Measurements from ENCODE around the gene TBL1Y. TPM values are rescaled to one million over a fixed set of nuclear protein-coding genes. Genes with fewer than 3 reads are reported as not detected.

The TBL1Y gene
- total and polyA plus RNA-seq, 2 of the 13 experiments (the other 11 are each of a cell fraction or from before 2014, with no cell fraction given) = 0.37 to 1.4 TPM

GRCh38 chrY:6931779-6932396, 21.4 kb downstream of the TBL1Y start (continued):
- no peak for TF ChIP-seq AKNA (CRISPR knock-in tag; IDR thresholded peaks at IDR 0.05; ENCODE audit: borderline replicate concordance)

- in situ Hi-C loops (cut with HindIII; ENCODE audit: extremely low pct_ligation_motif_present, low pct_unique_long_range_greater_than_20kb) (no loop called here), intact Hi-C loops (cut with micrococcal nuclease; ENCODE audit: unreplicated experiment) (no loop called here)
- Histone ChIP-seq H2AFZ (ENCODE audit: low read length) (no peak overlapping the region), H3K27me3 (ENCODE audit: control insufficient read depth in 1 of 2, insufficient read depth in 2 of 2, low read length in 2 of 2) (no peaks in the 10 kb centered on the region), H4K20me1 (ENCODE audit: insufficient read depth, low read length) (no peaks in the 10 kb centered on the region), H3K36me3 (replicated peaks in 1 of 2; ENCODE audit: control insufficient read depth in 1 of 2, insufficient read depth in 2 of 2, low read length in 2 of 2) (no peaks in the 10 kb centered on the region), H3K9ac (ENCODE audit: insufficient read depth, low read depth, low read length) (no peak overlapping the region), H3K79me2 (ENCODE audit: insufficient read depth, low read length) (no peaks in the 10 kb centered on the region), H3K4me2 (ENCODE audit: low read depth, low read length) (no peak overlapping the region), H3K4me1 (ENCODE audit: insufficient read depth, low read length) (no peaks in the 10 kb centered on the region), H3K4me3 (replicated peaks in 1 of 3; ENCODE audit: insufficient read depth in 1 of 3, low read depth in 2 of 3, low read length in 3 of 3) (no peak overlapping the region), H3K27ac (ENCODE audit: extremely low read length, insufficient read depth, low read length) (no peak overlapping the region), H3K9me3 (ENCODE audit: low read length) (no peaks in the 10 kb centered on the region)
- FAIRE-seq (no peak), ATAC-seq (no peak), DNase-seq (ENCODE audit: low spot score) (no peak)
- BruUV-seq (replicated peaks) = no TSS peak
- no CpG with 5 or more reads among the region's 2 CpGs for WGBS (ENCODE audit: low lambda C conversion rate)
- ChIA-PET POLR2A (no interaction called here), CTCF (ENCODE audit: low intra/inter-chr PET ratio, low total read pairs) (no interaction called here)
- no peak for TF ChIP-seq SNAPC2 (CRISPR knock-in tag; IDR thresholded peaks at IDR 0.05)
- TF ChIP-seq ZNF737 (CRISPR knock-in tag; IDR thresholded peaks at IDR 0.05; ENCODE audit: borderline replicate concordance) = no peak
- no peak for TF ChIP-seq ZNF180 (CRISPR knock-in tag; IDR thresholded peaks at IDR 0.05; ENCODE audit: borderline replicate concordance, low read depth)
- TF ChIP-seq CHCHD3 (CRISPR knock-in tag; IDR thresholded peaks at IDR 0.05) = no peak
- TF ChIP-seq MAX (IDR thresholded peaks at IDR 0.05) = no peak
- no peak for TF ChIP-seq ZHX2 (IDR thresholded peaks at IDR 0.05; ENCODE audit: low read depth)
- TF ChIP-seq ZHX2 (CRISPR knock-in tag; IDR thresholded peaks at IDR 0.05; ENCODE audit: borderline replicate concordance) = no peak
These were observed 25.0 kb downstream of the TBL1Y start for GRCh38 chrY:6935497-6935896.

Measured in HepG2 (cell line).